ENCODE measurements around the gene METRN. TPM values are rescaled to one million over a fixed set of nuclear protein-coding genes. Genes with fewer than 3 reads are reported as not detected.

The METRN gene
- polyA plus RNA-seq, 2 of the 4 experiments (the other 2 are of a cell fraction) = 41.0 to 82.2 TPM

- TF ChIP-seq, protein P1, sequence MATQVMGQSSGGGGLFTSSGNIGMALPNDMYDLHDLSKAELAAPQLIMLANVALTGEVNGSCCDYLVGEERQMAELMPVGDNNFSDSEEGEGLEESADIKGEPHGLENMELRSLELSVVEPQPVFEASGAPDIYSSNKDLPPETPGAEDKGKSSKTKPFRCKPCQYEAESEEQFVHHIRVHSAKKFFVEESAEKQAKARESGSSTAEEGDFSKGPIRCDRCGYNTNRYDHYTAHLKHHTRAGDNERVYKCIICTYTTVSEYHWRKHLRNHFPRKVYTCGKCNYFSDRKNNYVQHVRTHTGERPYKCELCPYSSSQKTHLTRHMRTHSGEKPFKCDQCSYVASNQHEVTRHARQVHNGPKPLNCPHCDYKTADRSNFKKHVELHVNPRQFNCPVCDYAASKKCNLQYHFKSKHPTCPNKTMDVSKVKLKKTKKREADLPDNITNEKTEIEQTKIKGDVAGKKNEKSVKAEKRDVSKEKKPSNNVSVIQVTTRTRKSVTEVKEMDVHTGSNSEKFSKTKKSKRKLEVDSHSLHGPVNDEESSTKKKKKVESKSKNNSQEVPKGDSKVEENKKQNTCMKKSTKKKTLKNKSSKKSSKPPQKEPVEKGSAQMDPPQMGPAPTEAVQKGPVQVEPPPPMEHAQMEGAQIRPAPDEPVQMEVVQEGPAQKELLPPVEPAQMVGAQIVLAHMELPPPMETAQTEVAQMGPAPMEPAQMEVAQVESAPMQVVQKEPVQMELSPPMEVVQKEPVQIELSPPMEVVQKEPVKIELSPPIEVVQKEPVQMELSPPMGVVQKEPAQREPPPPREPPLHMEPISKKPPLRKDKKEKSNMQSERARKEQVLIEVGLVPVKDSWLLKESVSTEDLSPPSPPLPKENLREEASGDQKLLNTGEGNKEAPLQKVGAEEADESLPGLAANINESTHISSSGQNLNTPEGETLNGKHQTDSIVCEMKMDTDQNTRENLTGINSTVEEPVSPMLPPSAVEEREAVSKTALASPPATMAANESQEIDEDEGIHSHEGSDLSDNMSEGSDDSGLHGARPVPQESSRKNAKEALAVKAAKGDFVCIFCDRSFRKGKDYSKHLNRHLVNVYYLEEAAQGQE (IDR thresholded peaks at IDR 0.05) = no peak
- no peak for TF ChIP-seq HOXA7 (CRISPR knock-in tag; IDR thresholded peaks at IDR 0.05)
- no peak for TF ChIP-seq TP53 (CRISPR knock-in tag; IDR thresholded peaks at IDR 0.05)
- no peak for TF ChIP-seq KDM5A (IDR thresholded peaks at IDR 0.05)
- TF ChIP-seq ESRRA (IDR thresholded peaks at IDR 0.05; ENCODE audit: borderline replicate concordance, low read length) = no peak
- no peak for TF ChIP-seq ZFP36 (IDR thresholded peaks at IDR 0.05; ENCODE audit: borderline replicate concordance, partially characterized antibody)
- no peak for TF ChIP-seq RAD21 (conservative IDR thresholded peaks at IDR 0.05 in 1 of 2, IDR thresholded peaks at IDR 0.05 in 1 of 2)
- no peak for TF ChIP-seq KDM1A (IDR thresholded peaks at IDR 0.05; ENCODE audit: low read depth)
Measured at GRCh38 chr16:716768-717325, 1.9 kb downstream of the METRN start (continued).

- ATAC-seq = no peak
- Histone ChIP-seq H3K27ac (peak overlapping the region in 1 of 2 experiments; percentile 99; a peak in 3 of 6 replicates), H3K4me2 (peak overlapping the region; percentile 94; the same call in 1 of the 3 replicates), H3K4me1 (peaks cover 67% of the 10 kb centered on the region), H3K9me3 (no peaks in the 10 kb centered on the region), H3K4me3 (no peak overlapping the region)
- WGBS (ENCODE audit: missing lambda C conversion rate) = 88% methylated on average over 30 of the region's 32 CpGs
- ChIA-PET POLR2A (no interaction called here), CTCF (interaction anchor here (2.1 to 25.1 kb wide), 5 partner anchors 10 to 69 kb away, joined by 7 to 656 read pairs (median 15); partner anchors contain the start of genes ANTKMT, CCDC78, CHTF18 and CIAO3)
- TF ChIP-seq BHLHE40 (IDR thresholded peaks at IDR 0.05; ENCODE audit: low read depth, low read length) = no peak
- no peak for TF ChIP-seq EHMT2 (IDR thresholded peaks at IDR 0.05; ENCODE audit: low read depth)
- TF ChIP-seq, protein P2, sequence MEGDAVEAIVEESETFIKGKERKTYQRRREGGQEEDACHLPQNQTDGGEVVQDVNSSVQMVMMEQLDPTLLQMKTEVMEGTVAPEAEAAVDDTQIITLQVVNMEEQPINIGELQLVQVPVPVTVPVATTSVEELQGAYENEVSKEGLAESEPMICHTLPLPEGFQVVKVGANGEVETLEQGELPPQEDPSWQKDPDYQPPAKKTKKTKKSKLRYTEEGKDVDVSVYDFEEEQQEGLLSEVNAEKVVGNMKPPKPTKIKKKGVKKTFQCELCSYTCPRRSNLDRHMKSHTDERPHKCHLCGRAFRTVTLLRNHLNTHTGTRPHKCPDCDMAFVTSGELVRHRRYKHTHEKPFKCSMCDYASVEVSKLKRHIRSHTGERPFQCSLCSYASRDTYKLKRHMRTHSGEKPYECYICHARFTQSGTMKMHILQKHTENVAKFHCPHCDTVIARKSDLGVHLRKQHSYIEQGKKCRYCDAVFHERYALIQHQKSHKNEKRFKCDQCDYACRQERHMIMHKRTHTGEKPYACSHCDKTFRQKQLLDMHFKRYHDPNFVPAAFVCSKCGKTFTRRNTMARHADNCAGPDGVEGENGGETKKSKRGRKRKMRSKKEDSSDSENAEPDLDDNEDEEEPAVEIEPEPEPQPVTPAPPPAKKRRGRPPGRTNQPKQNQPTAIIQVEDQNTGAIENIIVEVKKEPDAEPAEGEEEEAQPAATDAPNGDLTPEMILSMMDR (IDR thresholded peaks at IDR 0.05) = no peak
- TF ChIP-seq TFCP2L1 (CRISPR knock-in tag; IDR thresholded peaks at IDR 0.05) = no peak
- TF ChIP-seq ZC3H11A (IDR thresholded peaks at IDR 0.05) = no peak
- no peak for TF ChIP-seq ZNF302 (CRISPR knock-in tag; IDR thresholded peaks at IDR 0.05)
- no peak for FAIRE-seq
- no peak for DNase-seq (ENCODE audit: low read depth in 1 of 2, low spot score in 1 of 2)
Measured at GRCh38 chr16:717450-718245, 2.7 kb downstream of the METRN start.

DNA sequence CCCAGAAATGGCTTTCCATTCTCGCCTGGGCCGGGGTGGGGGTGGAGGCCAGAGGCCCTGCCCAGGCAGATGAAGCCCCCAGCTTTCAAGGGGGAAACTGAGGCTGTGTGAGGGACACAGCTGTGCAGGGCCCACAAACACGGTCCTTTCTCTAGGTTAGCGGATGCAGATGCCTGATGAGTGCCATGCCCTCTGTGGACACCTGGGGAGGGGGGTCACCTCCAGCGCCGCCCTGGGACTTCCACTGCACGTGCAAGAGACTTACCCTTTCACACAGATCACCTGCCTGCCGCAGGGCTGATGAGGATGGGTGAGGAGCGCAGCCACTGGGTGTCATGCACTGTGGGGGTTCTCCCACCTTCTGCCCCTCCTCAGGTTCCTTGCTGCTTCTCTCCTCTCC lies 3.5 kb downstream of the METRN start:
- H3K4me1 ChIP-seq = peaks cover 62% of the 10 kb centered on the region
- H3K27ac ChIP-seq = peak overlapping the region in 1 of 2 experiments; percentile 99; a peak in 2 of 6 replicates
- 87% methylated on average over 7 of the region's 9 CpGs for WGBS (ENCODE audit: missing lambda C conversion rate)
- POLR2A ChIA-PET = no interaction called here
- TF ChIP-seq, protein P3, sequence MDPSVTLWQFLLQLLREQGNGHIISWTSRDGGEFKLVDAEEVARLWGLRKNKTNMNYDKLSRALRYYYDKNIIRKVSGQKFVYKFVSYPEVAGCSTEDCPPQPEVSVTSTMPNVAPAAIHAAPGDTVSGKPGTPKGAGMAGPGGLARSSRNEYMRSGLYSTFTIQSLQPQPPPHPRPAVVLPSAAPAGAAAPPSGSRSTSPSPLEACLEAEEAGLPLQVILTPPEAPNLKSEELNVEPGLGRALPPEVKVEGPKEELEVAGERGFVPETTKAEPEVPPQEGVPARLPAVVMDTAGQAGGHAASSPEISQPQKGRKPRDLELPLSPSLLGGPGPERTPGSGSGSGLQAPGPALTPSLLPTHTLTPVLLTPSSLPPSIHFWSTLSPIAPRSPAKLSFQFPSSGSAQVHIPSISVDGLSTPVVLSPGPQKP (IDR thresholded peaks at IDR 0.05; ENCODE audit: low read depth, low read length) = no peak
- 0 out of 2 replicates have a peak, but pooled peaks have one; percentile 23 for TF ChIP-seq POLR2A (IDR thresholded peaks at IDR 0.05; ENCODE audit: low read length)
- DNase-seq (ENCODE audit: low read depth in 1 of 2, low spot score in 1 of 2) (no peak), ATAC-seq (no peak), FAIRE-seq (no peak)
- no peaks in the 10 kb centered on the region for H3K9me3 ChIP-seq
- H3K4me2 ChIP-seq = no peak overlapping the region; the same call in 2 of the 3 replicates
- CTCF ChIA-PET = interaction anchor here (12.2 to 28.0 kb wide), 3 partner anchors 4 to 68 kb away, joined by 169 to 656 read pairs (median 656); partner anchors contain the start of genes ANTKMT, CCDC78, CHTF18 and CIAO3
- no peak overlapping the region for H3K4me3 ChIP-seq
